NB4 (cell line): ENCODE measurements around the gene SMIM45.

Experiments used
- DNase-seq: peaks from one replicate; pipeline ENCODE4 v3.0.0; 2010; ENCODE audit warnings: low read depth
- H3K4me3 ChIP-seq: one replicate; pipeline ENCODE4 v1.5.1; 2011; ENCODE audit warnings: mild to moderate bottlenecking, low read depth, low read length, moderate library complexity
- CTCF ChIP-seq: IDR thresholded peaks from one replicate; pipeline ENCODE4 v1.5.1; 2012; ENCODE audit warnings: low read depth, low read length
- MAX ChIP-seq: IDR thresholded peaks from 2 replicates; pipeline ENCODE4 v1.6.1; 2011; ENCODE audit warnings: low read depth, low read length
- MYC ChIP-seq: IDR thresholded peaks from 2 replicates; pipeline ENCODE4 v1.6.1; 2011; ENCODE audit warnings: low read depth, low read length
- POLR2A ChIP-seq: IDR thresholded peaks from 2 replicates; pipeline ENCODE4 v1.6.1; 2011; ENCODE audit warnings: mild to moderate bottlenecking; ENCODE audit not compliant: insufficient read length; ENCODE audit errors: extremely low read depth

SMIM45 gene

GRCh38 chr22:41919357-41920224, 32.4 kb upstream of the SMIM45 start:
- H3K4me3 ChIP-seq = no peak overlapping the region
- DNase-seq = peak; percentile 78

GRCh38 chr22:41920271-41920976, 31.5 kb upstream of the SMIM45 start:
- H3K4me3 ChIP-seq = no peak overlapping the region

More at GRCh38 chr22:41919357-41920224, 32.4 kb upstream of the SMIM45 start:
- TF ChIP-seq MYC = no peak
- TF ChIP-seq MAX = no peak
- no peak for TF ChIP-seq CTCF
- no peak for TF ChIP-seq POLR2A

GRCh38 chr22:41922328-41922727, 29.6 kb upstream of the SMIM45 start:
- TF ChIP-seq POLR2A = no peak
- TF ChIP-seq MYC = no peak
- no peak for TF ChIP-seq CTCF
- H3K4me3 ChIP-seq = no peak overlapping the region
- no peak for DNase-seq

More at GRCh38 chr22:41920271-41920976, 31.5 kb upstream of the SMIM45 start:
- no peak for DNase-seq
- no peak for TF ChIP-seq MYC
- TF ChIP-seq POLR2A = no peak
- no peak for TF ChIP-seq CTCF
- TF ChIP-seq MAX = no peak

- H3K4me3 ChIP-seq = no peak overlapping the region
- no peak for TF ChIP-seq MAX
- TF ChIP-seq POLR2A = no peak
- no peak for TF ChIP-seq CTCF
- TF ChIP-seq MYC = no peak
- DNase-seq = no peak
Observed at GRCh38 chr22:41922940-41923594, 28.9 kb upstream of the SMIM45 start.

- no peak for TF ChIP-seq MYC
- TF ChIP-seq CTCF = no peak
- no peak for TF ChIP-seq MAX
- TF ChIP-seq POLR2A = no peak
- no peak overlapping the region for H3K4me3 ChIP-seq
Observed at GRCh38 chr22:41923595-41924276, 28.2 kb upstream of the SMIM45 start.

More at GRCh38 chr22:41923595-41924276, 28.2 kb upstream of the SMIM45 start:
- no peak for DNase-seq
